NCI-H146 treated with DMSO at 0.1 percent for 48 hours (cell line): ENCODE measurements around the gene SLC17A7.

Experiments
- DNase-seq: peaks from one replicate; lab custom pipeline; 2025; ENCODE audit not compliant: unreplicated experiment; lab: John Stamatoyannopoulos, UW

SLC17A7 gene

DNA sequence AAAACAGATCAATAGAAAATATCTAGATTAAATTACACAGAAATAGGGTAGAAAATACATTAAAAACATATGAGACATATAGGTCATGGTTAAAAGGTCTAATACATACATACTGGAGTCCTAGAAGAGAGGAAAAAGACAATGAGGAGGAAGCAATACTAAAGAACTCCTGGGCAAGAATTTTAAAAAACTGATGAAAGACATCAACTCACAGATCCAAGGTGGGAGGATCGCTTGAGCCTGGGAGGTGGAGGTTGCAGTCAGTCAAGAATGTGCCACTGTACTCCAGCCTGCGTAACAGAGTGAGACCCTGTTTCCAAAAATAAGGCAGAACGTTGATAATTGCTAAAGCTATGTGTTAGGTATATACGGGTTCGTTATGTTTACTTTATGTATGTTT, 58.7 kb downstream of the SLC17A7 start:
- DNase-seq, result no peak

DNA sequence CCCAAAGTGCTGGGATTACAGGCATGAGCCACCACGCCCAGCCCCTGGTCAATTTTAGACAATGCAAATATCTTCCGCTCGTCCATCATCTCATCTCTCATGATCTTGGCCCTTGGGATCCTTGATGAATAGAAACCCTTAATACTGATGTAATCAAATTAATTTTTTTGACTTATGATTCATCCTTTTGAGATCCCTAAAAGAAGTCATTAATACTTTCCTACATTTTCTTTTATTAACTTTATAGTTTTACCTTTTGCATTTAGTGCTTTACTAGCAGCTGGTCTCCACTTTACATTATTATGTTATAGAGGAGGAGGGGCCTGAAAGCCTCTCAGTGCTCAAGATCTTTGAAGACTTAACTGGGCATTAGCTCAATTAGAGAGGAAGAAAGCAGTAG, 60.9 kb downstream of the SLC17A7 start:
- DNase-seq, result no peak
